Measurements from ENCODE around the gene PTPRT. TPM values are rescaled to one million over a fixed set of nuclear protein-coding genes. Genes with fewer than 3 reads are reported as not detected.

Gene PTPRT
- polyA plus RNA-seq, 1 of the 3 experiments (the other 2 are of a cell fraction), result not detected

DNA sequence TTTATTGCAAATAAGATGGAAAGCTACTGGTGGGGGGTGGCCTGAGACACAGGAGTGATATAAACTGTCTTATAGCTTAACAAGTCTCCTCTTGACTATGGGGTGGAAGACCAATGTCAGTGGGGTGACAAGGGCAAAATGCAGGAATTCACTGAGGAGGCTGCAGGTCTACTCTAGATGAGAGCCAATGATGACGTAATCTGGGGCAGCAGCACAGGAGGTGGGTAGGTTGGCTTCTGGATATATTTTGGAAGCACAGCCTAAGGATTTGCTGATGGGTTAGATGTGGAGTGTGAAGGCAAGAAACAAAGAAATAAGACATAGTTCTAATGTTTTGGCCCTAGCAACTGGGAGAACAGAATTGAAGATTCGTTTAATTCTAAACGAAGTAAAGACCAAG, 253.2 kb downstream of the PTPRT start:
- H3K9me2 ChIP-seq, result no peaks in the 10 kb centered on the region
- H3K36me3 ChIP-seq (replicated peaks in 1 of 2; ENCODE audit: control insufficient read depth in 1 of 2, insufficient read depth in 2 of 2, low read length in 1 of 2), result no peaks in the 10 kb centered on the region
- ChIA-PET POLR2A (no interaction called here), CTCF (no interaction called here)
- no peaks in the 10 kb centered on the region for H4K20me1 ChIP-seq (ENCODE audit: insufficient read depth)
- no peak overlapping the region for H3K4me3 ChIP-seq (ENCODE audit: low read depth in 2 of 2, low read length in 1 of 2)
- no peak overlapping the region for H3K9ac ChIP-seq
- H3K9me3 ChIP-seq, result no peaks in the 10 kb centered on the region; the same call in 1 of the 2 replicates
- no peaks in the 10 kb centered on the region for H3K4me1 ChIP-seq (ENCODE audit: control insufficient read depth in 1 of 2, insufficient read depth in 2 of 2, low read depth in 1 of 2, low read length in 1 of 2)
- no peak overlapping the region for H2AFZ ChIP-seq (ENCODE audit: low read depth)
- H3K27me3 ChIP-seq (ENCODE audit: insufficient read depth), result no peaks in the 10 kb centered on the region
- H3F3A ChIP-seq (replicated peaks; ENCODE audit: insufficient read depth), result no peaks in the 10 kb centered on the region
- no peak overlapping the region for H3K4me2 ChIP-seq
- H3K79me2 ChIP-seq (ENCODE audit: insufficient read depth), result no peaks in the 10 kb centered on the region
- DNase-seq, result no peak
- no peak overlapping the region for H3K27ac ChIP-seq (ENCODE audit: low read depth in 2 of 2, low read length in 1 of 2)
- 23% methylated on average over 3 of the region's 3 CpGs for WGBS (ENCODE audit: low lambda C conversion rate)
- TF ChIP-seq RFX5 (IDR thresholded peaks at IDR 0.05; ENCODE audit: low read length), result no peak
- TF ChIP-seq EP300 (IDR thresholded peaks at IDR 0.05; ENCODE audit: borderline replicate concordance in 1 of 2, low read depth in 1 of 2, low read length in 1 of 2), result no peak
- TF ChIP-seq, protein P1, sequence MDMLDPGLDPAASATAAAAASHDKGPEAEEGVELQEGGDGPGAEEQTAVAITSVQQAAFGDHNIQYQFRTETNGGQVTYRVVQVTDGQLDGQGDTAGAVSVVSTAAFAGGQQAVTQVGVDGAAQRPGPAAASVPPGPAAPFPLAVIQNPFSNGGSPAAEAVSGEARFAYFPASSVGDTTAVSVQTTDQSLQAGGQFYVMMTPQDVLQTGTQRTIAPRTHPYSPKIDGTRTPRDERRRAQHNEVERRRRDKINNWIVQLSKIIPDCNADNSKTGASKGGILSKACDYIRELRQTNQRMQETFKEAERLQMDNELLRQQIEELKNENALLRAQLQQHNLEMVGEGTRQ (IDR thresholded peaks at IDR 0.05; ENCODE audit: borderline replicate concordance, low read depth, low read length), result no peak
- TF ChIP-seq NFIC (IDR thresholded peaks at IDR 0.05; ENCODE audit: borderline replicate concordance), result no peak
- no peak for TF ChIP-seq RAD21 (IDR thresholded peaks at IDR 0.05; ENCODE audit: low read length)
- TF ChIP-seq YY1 (IDR thresholded peaks at IDR 0.05; ENCODE audit: low read depth), result no peak
- TF ChIP-seq, protein P2, sequence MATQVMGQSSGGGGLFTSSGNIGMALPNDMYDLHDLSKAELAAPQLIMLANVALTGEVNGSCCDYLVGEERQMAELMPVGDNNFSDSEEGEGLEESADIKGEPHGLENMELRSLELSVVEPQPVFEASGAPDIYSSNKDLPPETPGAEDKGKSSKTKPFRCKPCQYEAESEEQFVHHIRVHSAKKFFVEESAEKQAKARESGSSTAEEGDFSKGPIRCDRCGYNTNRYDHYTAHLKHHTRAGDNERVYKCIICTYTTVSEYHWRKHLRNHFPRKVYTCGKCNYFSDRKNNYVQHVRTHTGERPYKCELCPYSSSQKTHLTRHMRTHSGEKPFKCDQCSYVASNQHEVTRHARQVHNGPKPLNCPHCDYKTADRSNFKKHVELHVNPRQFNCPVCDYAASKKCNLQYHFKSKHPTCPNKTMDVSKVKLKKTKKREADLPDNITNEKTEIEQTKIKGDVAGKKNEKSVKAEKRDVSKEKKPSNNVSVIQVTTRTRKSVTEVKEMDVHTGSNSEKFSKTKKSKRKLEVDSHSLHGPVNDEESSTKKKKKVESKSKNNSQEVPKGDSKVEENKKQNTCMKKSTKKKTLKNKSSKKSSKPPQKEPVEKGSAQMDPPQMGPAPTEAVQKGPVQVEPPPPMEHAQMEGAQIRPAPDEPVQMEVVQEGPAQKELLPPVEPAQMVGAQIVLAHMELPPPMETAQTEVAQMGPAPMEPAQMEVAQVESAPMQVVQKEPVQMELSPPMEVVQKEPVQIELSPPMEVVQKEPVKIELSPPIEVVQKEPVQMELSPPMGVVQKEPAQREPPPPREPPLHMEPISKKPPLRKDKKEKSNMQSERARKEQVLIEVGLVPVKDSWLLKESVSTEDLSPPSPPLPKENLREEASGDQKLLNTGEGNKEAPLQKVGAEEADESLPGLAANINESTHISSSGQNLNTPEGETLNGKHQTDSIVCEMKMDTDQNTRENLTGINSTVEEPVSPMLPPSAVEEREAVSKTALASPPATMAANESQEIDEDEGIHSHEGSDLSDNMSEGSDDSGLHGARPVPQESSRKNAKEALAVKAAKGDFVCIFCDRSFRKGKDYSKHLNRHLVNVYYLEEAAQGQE (IDR thresholded peaks at IDR 0.05; ENCODE audit: low read depth, low read length), result no peak
- TF ChIP-seq, protein P3, sequence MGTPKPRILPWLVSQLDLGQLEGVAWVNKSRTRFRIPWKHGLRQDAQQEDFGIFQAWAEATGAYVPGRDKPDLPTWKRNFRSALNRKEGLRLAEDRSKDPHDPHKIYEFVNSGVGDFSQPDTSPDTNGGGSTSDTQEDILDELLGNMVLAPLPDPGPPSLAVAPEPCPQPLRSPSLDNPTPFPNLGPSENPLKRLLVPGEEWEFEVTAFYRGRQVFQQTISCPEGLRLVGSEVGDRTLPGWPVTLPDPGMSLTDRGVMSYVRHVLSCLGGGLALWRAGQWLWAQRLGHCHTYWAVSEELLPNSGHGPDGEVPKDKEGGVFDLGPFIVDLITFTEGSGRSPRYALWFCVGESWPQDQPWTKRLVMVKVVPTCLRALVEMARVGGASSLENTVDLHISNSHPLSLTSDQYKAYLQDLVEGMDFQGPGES (IDR thresholded peaks at IDR 0.05; ENCODE audit: low read depth, low read length), result no peak
- no peak for TF ChIP-seq FOXM1 (IDR thresholded peaks at IDR 0.05; ENCODE audit: low read depth)
- TF ChIP-seq MXI1 (IDR thresholded peaks at IDR 0.05; ENCODE audit: low read depth, low read length), result no peak

DNA sequence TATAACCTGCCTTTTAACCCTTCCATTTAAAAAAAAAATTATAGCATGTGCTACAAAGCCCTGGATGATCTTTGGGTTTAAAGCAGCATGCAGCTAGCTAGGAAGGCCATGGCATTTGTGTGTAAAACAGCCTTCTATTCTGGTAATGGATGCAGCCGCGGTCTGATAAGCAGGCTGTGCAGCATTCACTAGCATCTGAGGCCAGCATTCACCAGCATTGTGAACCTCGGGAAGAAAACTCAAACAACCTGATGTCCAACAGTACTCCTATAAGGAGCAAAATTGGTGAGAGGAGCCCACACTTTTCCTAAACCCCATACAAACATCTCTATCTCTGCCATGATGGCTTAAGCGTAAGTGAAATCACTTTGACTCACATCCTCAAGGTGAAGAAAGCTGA, 265.5 kb downstream of the PTPRT start:
- H3K79me2 ChIP-seq (ENCODE audit: insufficient read depth), result no peaks in the 10 kb centered on the region
- ChIA-PET CTCF (no interaction called here), POLR2A (no interaction called here)
- H3K9me2 ChIP-seq, result no peaks in the 10 kb centered on the region
- no peaks in the 10 kb centered on the region for H3F3A ChIP-seq (replicated peaks; ENCODE audit: insufficient read depth)
- 45% methylated on average over 4 of the region's 4 CpGs for WGBS (ENCODE audit: low lambda C conversion rate)
- no peak overlapping the region for H2AFZ ChIP-seq (ENCODE audit: low read depth)
- no peaks in the 10 kb centered on the region; a peak in 1 of 4 replicates for H3K4me1 ChIP-seq (ENCODE audit: control insufficient read depth in 1 of 2, insufficient read depth in 2 of 2, low read depth in 1 of 2, low read length in 1 of 2)
- H3K27ac ChIP-seq (ENCODE audit: low read depth in 2 of 2, low read length in 1 of 2), result no peak overlapping the region
- no peaks in the 10 kb centered on the region for H3K27me3 ChIP-seq (ENCODE audit: insufficient read depth)
- H3K9ac ChIP-seq, result no peak overlapping the region
- no peaks in the 10 kb centered on the region for H4K20me1 ChIP-seq (ENCODE audit: insufficient read depth)
- H3K4me2 ChIP-seq, result no peak overlapping the region
- no peak for DNase-seq
- H3K36me3 ChIP-seq (replicated peaks in 1 of 2; ENCODE audit: control insufficient read depth in 1 of 2, insufficient read depth in 2 of 2, low read length in 1 of 2), result no peaks in the 10 kb centered on the region
- H3K9me3 ChIP-seq, result no peaks in the 10 kb centered on the region
- no peak overlapping the region for H3K4me3 ChIP-seq (ENCODE audit: low read depth in 2 of 2, low read length in 1 of 2)
- TF ChIP-seq TCF12 (IDR thresholded peaks at IDR 0.05) (no peak), FOXJ3 (CRISPR knock-in tag; IDR thresholded peaks at IDR 0.05) (no peak), FOSL2 (IDR thresholded peaks at IDR 0.05; ENCODE audit: borderline replicate concordance, low read depth) (no peak), NRF1 (IDR thresholded peaks at IDR 0.05; ENCODE audit: low read depth, low read length) (no peak), YY1 (IDR thresholded peaks at IDR 0.05; ENCODE audit: low read depth) (no peak), EP300 (IDR thresholded peaks at IDR 0.05; ENCODE audit: borderline replicate concordance in 1 of 2, low read depth in 1 of 2, low read length in 1 of 2) (no peak), TEAD4 (IDR thresholded peaks at IDR 0.05; ENCODE audit: borderline replicate concordance, insufficient read depth) (no peak), NFIC (IDR thresholded peaks at IDR 0.05; ENCODE audit: borderline replicate concordance) (no peak), JUND (IDR thresholded peaks at IDR 0.05) (no peak), ELF1 (IDR thresholded peaks at IDR 0.05) (no peak)
- TF ChIP-seq, protein P3 (IDR thresholded peaks at IDR 0.05; ENCODE audit: low read depth, low read length), result no peak
- TF ChIP-seq, protein P4, sequence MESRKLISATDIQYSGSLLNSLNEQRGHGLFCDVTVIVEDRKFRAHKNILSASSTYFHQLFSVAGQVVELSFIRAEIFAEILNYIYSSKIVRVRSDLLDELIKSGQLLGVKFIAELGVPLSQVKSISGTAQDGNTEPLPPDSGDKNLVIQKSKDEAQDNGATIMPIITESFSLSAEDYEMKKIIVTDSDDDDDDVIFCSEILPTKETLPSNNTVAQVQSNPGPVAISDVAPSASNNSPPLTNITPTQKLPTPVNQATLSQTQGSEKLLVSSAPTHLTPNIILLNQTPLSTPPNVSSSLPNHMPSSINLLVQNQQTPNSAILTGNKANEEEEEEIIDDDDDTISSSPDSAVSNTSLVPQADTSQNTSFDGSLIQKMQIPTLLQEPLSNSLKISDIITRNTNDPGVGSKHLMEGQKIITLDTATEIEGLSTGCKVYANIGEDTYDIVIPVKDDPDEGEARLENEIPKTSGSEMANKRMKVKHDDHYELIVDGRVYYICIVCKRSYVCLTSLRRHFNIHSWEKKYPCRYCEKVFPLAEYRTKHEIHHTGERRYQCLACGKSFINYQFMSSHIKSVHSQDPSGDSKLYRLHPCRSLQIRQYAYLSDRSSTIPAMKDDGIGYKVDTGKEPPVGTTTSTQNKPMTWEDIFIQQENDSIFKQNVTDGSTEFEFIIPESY (IDR thresholded peaks at IDR 0.05; ENCODE audit: borderline replicate concordance, low read depth), result no peak
- TF ChIP-seq, protein P5, sequence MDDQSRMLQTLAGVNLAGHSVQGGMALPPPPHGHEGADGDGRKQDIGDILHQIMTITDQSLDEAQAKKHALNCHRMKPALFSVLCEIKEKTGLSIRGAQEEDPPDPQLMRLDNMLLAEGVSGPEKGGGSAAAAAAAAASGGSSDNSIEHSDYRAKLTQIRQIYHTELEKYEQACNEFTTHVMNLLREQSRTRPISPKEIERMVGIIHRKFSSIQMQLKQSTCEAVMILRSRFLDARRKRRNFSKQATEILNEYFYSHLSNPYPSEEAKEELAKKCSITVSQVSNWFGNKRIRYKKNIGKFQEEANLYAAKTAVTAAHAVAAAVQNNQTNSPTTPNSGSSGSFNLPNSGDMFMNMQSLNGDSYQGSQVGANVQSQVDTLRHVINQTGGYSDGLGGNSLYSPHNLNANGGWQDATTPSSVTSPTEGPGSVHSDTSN (IDR thresholded peaks at IDR 0.05), result no peak

All from SK-N-SH (cell line).